ENCODE data around the gene PACRG. TPM values are rescaled to one million over a fixed set of nuclear protein-coding genes. Genes with fewer than 3 reads are reported as not detected.

Gene PACRG
- total RNA-seq, 1 experiment from 2014 or later = 0.44 TPM

- no peaks in the 10 kb centered on the region for H3K9me3 Mint-ChIP-seq
- ATAC-seq (no peak), DNase-seq (ENCODE audit: low spot score) (no peak)
- CTCF ChIA-PET = no interaction called here
- no peaks in the 10 kb centered on the region for H3K27me3 Mint-ChIP-seq (ENCODE audit: low read depth)
- TF ChIP-seq CDX4 (CRISPR knock-in tag; IDR thresholded peaks at IDR 0.05; ENCODE audit: borderline replicate concordance) (no peak), NR2C2 (CRISPR knock-in tag; IDR thresholded peaks at IDR 0.05) (no peak), ATF6 (CRISPR knock-in tag; IDR thresholded peaks at IDR 0.05) (no peak), ZBTB43 (CRISPR knock-in tag; IDR thresholded peaks at IDR 0.05) (no peak), ATF2 (CRISPR knock-in tag; IDR thresholded peaks at IDR 0.05; ENCODE audit: borderline replicate concordance, low read depth) (no peak), NFYB (CRISPR knock-in tag; conservative IDR thresholded peaks at IDR 0.05; ENCODE audit: low read depth) (no peak)
- POLR2A ChIA-PET = no interaction called here
- no peak overlapping the region for H3K4me3 Mint-ChIP-seq
- H3K4me1 Mint-ChIP-seq = peaks cover 5% of the 10 kb centered on the region; the same call in 1 of the 2 replicates
- H3K27ac Mint-ChIP-seq = no peak overlapping the region
- no peaks in the 10 kb centered on the region for H3K36me3 Mint-ChIP-seq
Observed at GRCh38 chr6:162750776-162751175, 23.0 kb downstream of the PACRG start.

- Mint-ChIP-seq H3K9me3 (0 out of 2 replicates have a peak, but pooled peaks cover under 1% of the 10 kb centered on the region), H3K36me3 (no peaks in the 10 kb centered on the region), H3K27me3 (ENCODE audit: low read depth) (no peaks in the 10 kb centered on the region), H3K4me3 (no peak overlapping the region), H3K27ac (no peak overlapping the region), H3K4me1 (peaks cover 5% of the 10 kb centered on the region; the same call in 1 of the 2 replicates)
- POLR2A ChIA-PET = no interaction called here
- ATAC-seq (no peak), DNase-seq (ENCODE audit: low spot score) (no peak)
- CTCF ChIA-PET = no interaction called here
- no peak for TF ChIP-seq GTF2I (CRISPR knock-in tag; conservative IDR thresholded peaks at IDR 0.05)
- no peak for TF ChIP-seq NFATC4 (CRISPR knock-in tag; IDR thresholded peaks at IDR 0.05)
- no peak for TF ChIP-seq USF2 (CRISPR knock-in tag; IDR thresholded peaks at IDR 0.05)
- no peak for TF ChIP-seq AFF4 (CRISPR knock-in tag; IDR thresholded peaks at IDR 0.05; ENCODE audit: borderline replicate concordance)
- no peak for TF ChIP-seq ZNF317 (CRISPR knock-in tag; IDR thresholded peaks at IDR 0.05; ENCODE audit: borderline replicate concordance, low read depth)
- no peak for TF ChIP-seq SP1 (CRISPR knock-in tag; conservative IDR thresholded peaks at IDR 0.05)
- TF ChIP-seq CREB1 (CRISPR knock-in tag; IDR thresholded peaks at IDR 0.05) = no peak
- TF ChIP-seq ZNF425 (CRISPR knock-in tag; conservative IDR thresholded peaks at IDR 0.05) = no peak
- no peak for TF ChIP-seq IRF2 (CRISPR knock-in tag; IDR thresholded peaks at IDR 0.05; ENCODE audit: borderline replicate concordance, low read depth)
- TF ChIP-seq SMAD4 (CRISPR knock-in tag; IDR thresholded peaks at IDR 0.05) = no peak
- TF ChIP-seq ZNF138 (CRISPR knock-in tag; conservative IDR thresholded peaks at IDR 0.05) = no peak
Observed at GRCh38 chr6:162751211-162751859, 23.6 kb downstream of the PACRG start.
